Hippocampal formation (tissue), 2 donors: ENCODE results near the gene PRICKLE4.
"Not testable (repeated sequence)": the region's sequence is repeated elsewhere in the genome, so short reads cannot be mapped to it uniquely, and the experiment has no call there.

Experiments used
- DNase-seq, 2 donors: peaks; one replicate each; lab custom pipeline; 2025; lab: John Stamatoyannopoulos, UW

The PRICKLE4 gene

GRCh38 chr6:41798901-41799558 lies 18.4 kb downstream of the PRICKLE4 start:
- no peak for DNase-seq

DNA sequence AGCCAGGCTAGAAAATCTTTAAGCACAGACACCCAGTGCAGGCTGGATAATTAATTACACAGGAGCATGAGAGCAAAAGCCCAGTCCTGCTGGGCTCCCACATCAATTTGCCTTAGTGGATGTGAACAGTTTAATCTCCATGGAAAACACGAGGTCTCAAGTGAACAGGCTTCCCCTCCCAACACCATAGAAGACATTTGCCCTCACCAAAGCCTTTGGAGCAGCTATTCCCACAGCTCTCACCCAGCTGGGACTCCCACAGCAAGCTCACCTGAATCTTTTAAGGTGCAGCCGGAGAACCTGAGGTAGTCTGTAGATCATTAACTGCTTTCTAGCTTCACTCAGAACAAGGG lies 19.0 kb downstream of the PRICKLE4 start:
- no peak for DNase-seq

GRCh38 chr6:41801380-41801779 lies 20.8 kb downstream of the PRICKLE4 start:
- no peak for DNase-seq

DNA sequence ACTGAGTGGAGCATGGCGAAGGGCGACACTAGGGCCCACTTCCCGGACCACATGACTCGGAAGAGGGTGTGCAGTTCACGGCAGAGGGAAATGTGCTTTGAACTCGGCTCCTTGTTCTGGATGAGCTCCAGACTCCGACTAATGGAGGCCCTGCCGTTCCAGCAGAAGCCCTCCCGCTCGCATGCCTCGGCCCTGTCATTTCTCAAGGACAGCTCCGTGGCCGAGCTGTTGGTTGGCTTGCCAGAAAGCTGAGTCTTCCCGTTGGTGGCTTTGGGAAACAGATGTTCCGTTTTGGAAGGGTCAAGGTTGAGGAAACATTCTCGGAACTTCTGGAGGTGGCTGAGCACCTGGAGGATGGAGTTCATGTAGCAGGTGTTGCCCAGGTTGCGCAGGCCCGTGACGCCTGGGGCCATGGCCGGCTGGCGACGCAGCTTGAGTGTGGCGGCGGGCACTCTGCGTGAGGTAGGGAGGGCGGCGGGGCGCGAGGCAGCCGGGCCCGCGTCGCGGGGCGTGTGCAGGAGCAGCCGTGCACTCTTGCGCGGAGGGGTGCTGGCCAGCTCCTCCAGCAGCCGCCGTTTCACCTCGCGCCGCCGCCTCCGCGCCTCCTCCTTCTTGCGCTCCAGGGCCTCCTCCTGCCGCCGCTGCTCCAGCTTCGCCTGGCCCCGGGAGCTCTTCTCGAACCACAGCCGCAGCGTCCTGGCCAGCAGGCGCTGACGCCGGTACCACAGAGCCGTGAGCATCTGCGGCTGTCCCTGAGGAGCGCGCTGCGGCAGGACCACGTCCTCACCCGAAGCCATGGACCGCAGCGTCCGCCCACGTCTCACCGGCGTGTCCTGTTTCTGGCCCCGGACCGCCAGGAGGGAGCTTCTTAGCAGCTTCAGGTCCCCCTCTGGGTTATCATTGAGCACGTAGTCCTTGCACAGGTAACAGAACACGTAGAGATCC lies 25.5 kb downstream of the PRICKLE4 start:
- no peak for DNase-seq

GRCh38 chr6:41811095-41811494 lies 30.5 kb downstream of the PRICKLE4 start:
- DNase-seq = no peak

DNA sequence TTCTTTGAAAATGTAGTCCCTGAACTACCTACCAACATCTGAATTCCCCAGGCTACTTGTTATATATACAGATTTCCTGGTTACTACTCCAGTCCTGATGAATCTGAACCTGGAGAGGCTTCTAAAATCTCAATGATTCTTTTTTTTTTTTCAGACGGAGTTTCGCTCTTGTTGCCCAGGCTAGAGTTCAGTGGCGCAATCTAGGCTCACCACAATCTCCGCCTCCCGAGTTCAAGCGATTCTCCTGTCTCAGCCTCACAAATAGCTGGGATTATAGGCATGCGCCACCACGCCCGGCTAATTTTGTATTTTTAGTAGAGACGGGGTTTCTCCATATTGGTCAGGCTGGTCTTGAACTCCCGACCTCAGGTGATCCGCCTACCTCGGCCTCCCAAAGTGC lies 31.4 kb downstream of the PRICKLE4 start:
- not testable (repeated sequence) for DNase-seq

DNA sequence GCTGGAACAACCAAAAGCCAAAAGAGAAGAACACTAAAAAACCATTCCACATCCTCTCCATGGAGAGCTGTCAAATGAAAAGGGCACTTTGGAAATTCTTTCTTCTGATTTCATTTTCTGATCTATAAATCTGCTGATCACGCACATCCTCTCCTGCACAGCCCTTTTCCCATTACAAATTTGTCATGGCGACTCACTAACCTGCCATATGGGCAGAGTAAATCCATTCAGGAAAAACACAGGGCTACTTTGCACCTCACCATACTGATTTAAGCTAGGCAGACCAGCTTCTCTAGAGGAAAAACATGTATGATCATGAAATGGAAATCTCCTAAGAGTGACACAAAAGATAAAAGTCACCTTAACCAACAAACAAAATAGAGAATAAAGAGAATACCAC lies 32.9 kb downstream of the PRICKLE4 start:
- DNase-seq = no peak

GRCh38 chr6:41813956-41814355 lies 33.4 kb downstream of the PRICKLE4 start:
- no peak for DNase-seq

DNA sequence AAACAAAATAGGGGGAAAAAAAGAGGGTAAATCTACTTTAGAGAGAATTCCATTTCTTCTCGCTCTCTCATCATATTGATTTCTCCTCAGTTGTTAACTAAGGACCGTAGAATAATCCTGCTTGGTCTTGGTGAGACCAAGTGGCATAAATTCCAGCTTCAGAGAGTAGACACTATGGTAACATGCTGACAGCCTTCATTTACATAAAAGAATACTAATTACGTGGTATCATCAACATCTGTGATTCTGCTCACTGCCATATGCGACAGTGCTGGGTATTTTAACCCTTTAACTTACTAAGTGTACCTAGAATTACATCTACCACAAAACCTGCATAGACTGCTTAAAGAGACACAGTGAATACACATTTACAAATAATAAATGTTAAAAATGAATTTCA lies 34.0 kb downstream of the PRICKLE4 start:
- DNase-seq = no peak

DNA sequence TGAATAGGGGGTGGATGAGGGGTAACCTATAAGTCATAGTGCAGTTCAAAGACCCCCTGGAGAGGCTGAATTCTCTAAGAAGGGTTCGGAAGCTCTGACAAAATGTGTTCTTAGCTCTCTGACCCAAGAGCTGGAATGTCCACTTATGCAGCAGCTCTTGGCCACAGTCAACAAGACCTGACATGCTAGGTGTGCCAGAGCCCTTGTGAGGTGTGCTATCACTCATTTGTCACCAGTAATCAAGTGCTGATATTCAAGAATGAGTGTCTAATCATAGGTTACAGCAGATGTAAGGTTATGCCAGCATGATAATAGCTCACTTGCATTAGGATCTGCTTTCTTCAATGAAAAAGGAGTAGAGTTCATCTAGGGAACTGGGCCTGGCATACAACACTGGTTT lies 35.0 kb downstream of the PRICKLE4 start:
- no peak for DNase-seq

DNA sequence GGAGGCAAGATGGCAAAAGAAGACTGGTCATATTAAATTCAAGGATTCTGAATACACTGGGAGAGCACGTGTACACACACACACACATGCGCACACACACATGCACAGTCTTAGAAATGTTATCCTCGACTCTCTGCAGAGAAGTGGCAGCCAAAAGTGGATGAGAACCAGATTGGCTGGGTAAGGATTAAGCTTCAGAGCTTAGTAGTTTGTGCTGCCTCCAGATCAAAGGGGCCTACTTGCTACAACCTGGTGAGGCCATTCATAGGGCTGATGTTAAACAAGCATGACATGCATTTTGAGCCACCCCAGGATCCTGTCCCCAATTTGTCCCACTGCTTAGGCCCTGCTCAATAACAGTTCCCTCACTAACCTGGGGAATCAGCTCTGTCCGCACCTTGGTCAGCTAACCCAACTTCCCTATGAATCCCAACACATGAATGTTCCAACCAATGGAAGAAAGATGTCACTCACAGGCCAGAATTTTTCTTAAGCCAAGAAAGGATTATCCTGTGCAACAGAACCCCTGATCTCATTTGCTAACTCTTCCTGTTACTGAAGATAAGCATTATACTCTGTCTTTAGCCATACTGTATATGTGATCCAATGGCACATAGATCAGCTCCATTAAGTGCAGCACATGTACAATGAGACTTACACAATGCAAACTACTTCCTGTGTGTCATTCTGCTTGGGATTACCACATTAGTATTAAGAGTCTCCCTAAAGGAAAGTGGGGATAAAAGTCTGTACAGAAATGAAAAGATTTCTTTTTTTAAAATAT lies 37.9 kb downstream of the PRICKLE4 start:
- DNase-seq = no peak

DNA sequence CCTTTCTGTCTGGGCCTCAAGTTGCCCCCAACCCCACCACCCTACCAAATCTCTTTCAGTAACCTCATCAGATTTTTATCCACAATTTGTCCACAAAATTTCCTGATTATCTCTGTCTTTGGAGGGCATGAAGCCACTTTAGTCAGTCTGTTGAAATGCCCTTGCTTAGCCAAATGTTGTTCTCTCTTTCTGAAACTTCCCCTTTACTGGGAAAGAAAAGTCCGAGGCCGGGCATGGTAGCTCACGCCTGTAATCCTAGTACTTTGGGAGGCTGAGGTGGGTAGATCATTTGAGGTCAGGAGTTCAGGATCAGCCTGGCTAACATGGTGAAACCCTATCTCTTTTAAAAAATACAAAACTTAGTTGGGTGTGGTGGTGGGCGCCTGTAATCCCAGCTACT lies 40.7 kb downstream of the PRICKLE4 start:
- no peak for DNase-seq

DNA sequence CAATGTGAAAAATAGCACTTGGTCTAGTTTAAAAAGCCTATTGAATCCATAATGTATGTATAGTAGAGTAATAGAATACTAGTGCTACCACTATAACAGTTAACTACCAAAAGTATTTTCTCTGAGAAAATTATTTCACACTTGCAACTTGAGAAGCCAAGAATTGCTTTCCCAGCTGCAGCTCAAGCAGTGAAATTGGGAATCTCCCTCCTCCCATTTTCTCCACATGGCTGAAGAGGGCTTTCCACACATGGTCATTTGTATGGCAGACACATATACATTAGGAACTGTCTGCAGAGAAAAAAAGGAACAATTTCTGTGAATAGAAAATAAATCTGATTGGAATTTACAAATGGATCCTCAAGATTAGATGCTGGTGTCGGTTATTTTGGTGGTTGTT lies 41.4 kb downstream of the PRICKLE4 start:
- DNase-seq = no peak

DNA sequence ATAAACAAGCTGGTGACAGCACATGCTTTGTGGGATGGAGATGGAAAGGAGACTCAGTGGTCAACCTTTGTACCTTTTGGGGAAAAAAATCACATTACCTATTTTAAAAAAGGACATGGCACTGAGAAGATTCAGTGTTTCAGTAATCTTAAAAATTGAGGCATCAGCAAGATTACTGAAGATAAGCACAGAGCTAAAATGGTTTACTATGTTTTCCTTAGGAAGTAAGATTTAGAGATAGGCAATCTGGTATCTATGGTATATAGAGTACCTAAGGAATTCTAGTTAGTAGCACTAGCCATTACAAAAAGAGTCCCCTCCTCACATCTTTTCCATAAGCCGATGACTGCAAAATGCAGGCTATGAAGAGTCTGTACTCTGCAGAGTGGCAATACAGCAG lies 42.6 kb downstream of the PRICKLE4 start:
- no peak for DNase-seq

DNA sequence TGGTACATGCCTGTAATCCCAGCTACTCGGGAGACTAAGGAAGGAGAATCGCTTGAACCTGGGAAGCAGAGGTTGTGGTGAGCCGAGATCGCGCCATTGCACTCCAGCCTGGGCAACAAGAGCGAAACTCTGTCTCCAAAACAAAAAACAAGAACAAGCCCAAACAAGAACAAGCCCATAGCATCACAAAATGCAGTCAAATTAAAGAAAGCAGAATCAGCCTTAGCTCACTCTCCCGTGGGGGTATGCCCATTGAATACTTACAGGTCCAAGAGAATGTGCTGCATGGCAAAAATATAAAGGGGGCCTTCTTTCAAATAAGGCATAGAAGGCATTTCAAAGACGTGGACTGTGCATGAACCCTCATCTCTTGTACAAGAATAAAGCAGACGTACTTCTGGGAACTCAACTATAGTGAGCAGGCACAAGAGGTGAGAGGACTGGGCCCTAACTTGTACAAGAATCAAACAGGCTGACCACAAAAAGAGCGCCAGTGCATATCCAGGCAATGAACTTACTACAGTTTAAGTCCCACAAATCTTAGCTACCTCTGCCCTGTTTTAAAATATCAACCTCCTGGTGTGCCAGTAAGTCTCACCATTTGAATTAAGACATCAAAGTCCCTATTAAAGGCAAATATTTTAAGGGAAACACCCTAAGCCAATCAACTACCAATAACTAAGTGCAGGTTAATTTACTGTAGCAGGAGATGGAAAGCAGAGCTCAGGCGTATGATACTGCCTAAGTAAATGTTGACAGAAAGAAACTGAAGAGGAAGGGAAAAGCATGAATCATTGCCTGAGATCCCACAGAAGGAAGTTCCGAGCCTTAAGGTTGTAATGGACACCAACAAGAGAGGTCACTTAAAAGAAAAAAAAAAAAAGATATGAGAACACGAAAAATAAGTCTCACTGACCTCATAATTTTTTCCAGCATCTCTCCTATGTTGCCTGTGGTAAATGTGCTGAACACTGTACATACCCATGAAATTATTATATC lies 44.3 kb downstream of the PRICKLE4 start:
- no peak for DNase-seq

- DNase-seq = no peak
These were observed 45.9 kb downstream of the PRICKLE4 start for GRCh38 chr6:41826343-41827022.

DNA sequence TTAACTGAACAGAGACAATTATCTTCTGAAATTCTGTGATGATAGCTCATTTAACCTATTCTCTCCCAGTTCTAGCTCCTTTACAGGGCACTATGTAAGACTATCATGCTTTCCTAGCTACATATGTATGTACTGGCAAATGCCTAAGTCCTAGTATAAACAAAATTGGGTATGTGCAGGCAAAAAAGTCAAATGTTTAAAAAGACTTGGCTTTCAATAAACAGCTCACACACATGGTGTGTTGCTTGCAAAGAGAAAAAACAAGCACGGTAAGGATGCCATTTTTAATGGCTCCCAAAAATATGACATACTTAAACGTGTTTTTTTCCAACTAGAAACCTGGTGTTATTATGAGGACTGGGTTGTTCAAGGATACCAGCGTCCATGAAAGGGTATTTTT lies 51.7 kb downstream of the PRICKLE4 start:
- DNase-seq = no peak

GRCh38 chr6:41836022-41836659 lies 55.6 kb downstream of the PRICKLE4 start:
- DNase-seq = no peak

DNA sequence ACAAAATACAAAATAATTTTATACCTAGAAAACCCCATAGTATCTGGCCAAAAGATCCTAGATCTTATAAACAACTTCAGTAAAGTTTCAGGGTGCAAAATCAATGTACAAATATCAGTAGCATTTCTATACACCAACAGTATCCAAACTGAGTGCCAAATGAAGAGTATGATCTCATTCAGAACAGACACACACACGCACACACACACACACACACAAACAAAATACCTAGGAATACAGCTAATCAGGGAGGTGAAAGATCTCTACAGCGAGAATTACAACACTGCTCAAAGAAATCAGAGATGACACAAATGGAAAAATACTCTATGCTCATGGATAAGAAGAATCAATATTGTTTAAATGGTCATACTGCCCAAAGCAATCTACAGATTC lies 56.1 kb downstream of the PRICKLE4 start:
- DNase-seq = no peak
